Aorta (tissue), 5 donors: ENCODE data around the gene KLHL26. TPM values are rescaled to one million over a fixed set of nuclear protein-coding genes. Genes with fewer than 3 reads are reported as not detected.

Source experiments
- ATAC-seq: fragments of 200-7000 bp; cut with Tn5 transposase; one replicate; pipeline ENCODE4 v1.9.1; 2022; ENCODE audit warnings: moderate library complexity; ENCODE audit not compliant: low FRiP score
- DNase-seq, 2 donors: peaks; one replicate each; pipeline ENCODE4 v3.0.0-alpha.2; 2020
- H3K27ac ChIP-seq, 2 donors: one replicate each; pipeline ENCODE4 v1.5.1; 2013; ENCODE audit warnings: low read length in 2 of 2, mild to moderate bottlenecking in 2 of 2, moderate library complexity in 2 of 2, control low read depth in 1 of 2, inconsistent platforms in 1 of 2, low read depth in 1 of 2
- H3K27me3 ChIP-seq, 2 donors: one replicate each; pipeline ENCODE4 v1.6.1; 2013; ENCODE audit warnings: control low read depth in 1 of 2, low read length in 1 of 2, mild to moderate bottlenecking in 1 of 2, moderate library complexity in 1 of 2; ENCODE audit not compliant: insufficient read depth in 2 of 2, control insufficient read depth in 1 of 2
- H3K36me3 ChIP-seq, 2 donors: one replicate each; pipeline ENCODE4 v1.6.1; 2013; ENCODE audit warnings: control low read depth in 1 of 2, low read length in 1 of 2, mild to moderate bottlenecking in 1 of 2; ENCODE audit not compliant: insufficient read depth in 2 of 2, control insufficient read depth in 1 of 2
- H3K4me1 ChIP-seq, 2 donors: one replicate each; pipeline ENCODE4 v1.6.1; 2013; ENCODE audit warnings: low read length in 2 of 2, control low read depth in 1 of 2, mild to moderate bottlenecking in 1 of 2, moderate library complexity in 1 of 2; ENCODE audit not compliant: insufficient read depth in 2 of 2, control insufficient read depth in 1 of 2
- H3K4me3 ChIP-seq, 2 donors: one replicate each; pipeline ENCODE4 v1.5.1; 2013; ENCODE audit warnings: low read length in 2 of 2, control low read depth in 1 of 2, mild to moderate bottlenecking in 1 of 2
- H3K9me3 ChIP-seq: one replicate; pipeline ENCODE4 v1.6.1; 2013; ENCODE audit warnings: mild to moderate bottlenecking, low read length; ENCODE audit not compliant: control insufficient read depth
- WGBS, 2 donors: extraction: QIAGEN DNeasy Blood & Tissue Kit; methylation state at CpG; one replicate each; pipeline ENCODE4 v1.1.7; 2013; 5-methylcytosine and 5-hydroxymethylcytosine counted together
- intact Hi-C, 2 donors: fragments of 100-400 bp; cut with DNase I; formaldehyde crosslinking; loops; one replicate each; pipeline versions ENCODE4 v1.14.2 to v1.15.0; 2022
- polyA plus RNA-seq, 2 donors: library from polyadenylated mRNA; stranded (reverse); fragments of 200-250 nt; gene quantifications; one replicate each; pipeline ENCODE4 v1.2.3, GENCODE V29; 2013
- total RNA-seq, 2 donors: library from RNA; stranded (reverse); fragmentation: NEBNext Ultra II Directional; extraction: Animal tissue kit (Norgen Biotek cat#: 25700); gene quantifications; one replicate each; pipeline ENCODE4 v1.2.1, GENCODE V29; 2021
- donor health status: healthy with polysubstance abuse.
- donor health status: Bipolar disorder and iron deficiency.
- donor health status: DM: no; HTN: no; CAD: no.
- donor health status: DM: no; HTN: no; CAD: no.
- donor health status: DM: yes; HTN: yes; CAD: no.

KLHL26 gene
- total and polyA plus RNA-seq, 4 donors: 1.9 to 19.2 (median 9.6) TPM

DNA sequence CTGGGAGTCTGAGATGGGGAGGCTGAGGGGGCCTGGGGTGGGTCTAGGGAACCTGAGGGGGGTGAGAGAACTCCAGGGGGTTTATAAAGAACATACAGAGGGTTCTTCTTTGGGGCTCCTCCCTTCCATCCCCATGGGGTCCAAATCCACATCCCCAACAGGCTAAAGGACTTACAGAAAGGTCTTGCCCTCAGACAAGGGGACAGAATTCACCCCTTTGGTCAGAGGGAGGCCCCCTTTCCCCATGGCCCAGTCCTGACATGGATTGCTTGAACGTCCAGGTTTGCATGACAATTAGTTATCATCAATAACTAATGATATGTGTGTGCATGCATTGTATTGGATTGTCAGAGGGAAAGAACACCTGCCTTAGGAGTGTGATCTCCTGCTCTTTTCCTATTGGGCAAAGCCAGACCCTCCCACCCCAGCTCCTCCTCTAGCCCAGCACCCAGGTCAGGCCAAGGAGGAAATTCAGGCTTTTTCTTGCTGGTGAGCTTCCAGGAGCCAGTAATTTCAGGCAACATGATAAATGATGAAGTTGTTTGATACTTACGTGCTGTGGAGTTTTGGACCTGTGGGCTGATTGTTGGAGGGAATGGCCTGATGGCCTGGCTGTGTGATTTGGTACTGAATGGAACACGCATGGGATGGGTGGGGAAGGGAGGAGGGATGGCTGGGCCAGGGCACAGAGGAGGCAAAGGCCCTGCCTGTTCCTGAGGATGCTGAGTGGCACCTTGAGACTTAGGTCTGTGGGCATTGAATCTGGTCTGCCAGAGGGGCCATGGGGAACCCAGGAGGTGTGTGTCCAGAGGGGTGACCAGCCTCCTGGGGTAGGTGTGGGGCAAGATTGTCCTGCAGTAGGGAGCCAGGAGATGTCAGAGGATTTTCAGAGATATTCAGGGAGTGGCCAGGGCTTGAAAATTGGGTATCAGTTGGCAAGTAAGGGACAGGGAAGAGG, 1.1 kb downstream of the KLHL26 start:
- intact Hi-C loops: loop anchor here in 1 of 2 donors (5.0 kb wide), 1 partner anchor 44 kb away; the partner anchor contains the start of gene CRTC1
- WGBS, 2 donors: 5 to 16% methylated on average over 3 of the region's 3 CpGs

DNA sequence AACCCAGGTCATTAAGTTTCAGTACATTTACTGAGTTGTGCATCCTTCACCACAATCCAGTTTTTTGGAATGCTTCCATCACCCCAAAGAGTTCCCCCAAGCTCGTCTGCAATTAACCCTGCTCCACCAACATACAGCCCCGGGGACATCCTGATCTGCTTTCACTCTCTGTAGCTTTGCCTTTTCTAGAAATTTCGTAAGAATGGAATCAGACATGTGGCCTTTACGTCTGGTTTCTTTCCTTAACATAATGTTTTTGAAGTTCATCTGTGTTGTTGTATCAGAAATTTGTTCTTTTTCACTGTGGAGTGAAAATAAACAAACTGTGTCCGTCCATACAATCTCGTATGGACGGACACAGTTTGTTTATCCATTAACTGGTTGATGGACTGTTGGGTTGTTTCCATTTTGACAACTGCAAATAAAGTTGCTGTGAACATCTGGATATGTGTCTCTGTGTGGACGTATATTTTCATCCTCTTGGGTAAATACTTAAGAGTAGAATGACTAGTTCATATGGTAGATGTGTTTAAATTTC, 2.9 kb downstream of the KLHL26 start:
- no peaks in the 10 kb centered on the region for H3K4me1 ChIP-seq
- H3K27ac ChIP-seq: no peak overlapping the region
- ATAC-seq (no peak), DNase-seq (no peak)
- no peak overlapping the region for H3K4me3 ChIP-seq
- no peaks in the 10 kb centered on the region for H3K36me3 ChIP-seq
- intact Hi-C loops: loop anchor here in 1 of 2 donors (5.0 kb wide), 1 partner anchor 43 kb away; the partner anchor contains the start of gene CRTC1
- no peaks in the 10 kb centered on the region for H3K27me3 ChIP-seq
- H3K9me3 ChIP-seq: no peaks in the 10 kb centered on the region
- 72 to 74% methylated on average over 8 of the region's 8 CpGs for WGBS, 2 donors

More for the DNA sequence above, 1.1 kb downstream of the KLHL26 start:
- DNase-seq (no peak), ATAC-seq (no peak)
- Histone ChIP-seq H3K4me1 (no peaks in the 10 kb centered on the region), H3K27me3 (no peaks in the 10 kb centered on the region), H3K36me3 (no peaks in the 10 kb centered on the region), H3K27ac (peak overlapping the region in 1 of 2 donors; percentile 87), H3K9me3 (no peaks in the 10 kb centered on the region), H3K4me3 (peak overlapping the region in 1 of 2 donors; percentile 52)

DNA sequence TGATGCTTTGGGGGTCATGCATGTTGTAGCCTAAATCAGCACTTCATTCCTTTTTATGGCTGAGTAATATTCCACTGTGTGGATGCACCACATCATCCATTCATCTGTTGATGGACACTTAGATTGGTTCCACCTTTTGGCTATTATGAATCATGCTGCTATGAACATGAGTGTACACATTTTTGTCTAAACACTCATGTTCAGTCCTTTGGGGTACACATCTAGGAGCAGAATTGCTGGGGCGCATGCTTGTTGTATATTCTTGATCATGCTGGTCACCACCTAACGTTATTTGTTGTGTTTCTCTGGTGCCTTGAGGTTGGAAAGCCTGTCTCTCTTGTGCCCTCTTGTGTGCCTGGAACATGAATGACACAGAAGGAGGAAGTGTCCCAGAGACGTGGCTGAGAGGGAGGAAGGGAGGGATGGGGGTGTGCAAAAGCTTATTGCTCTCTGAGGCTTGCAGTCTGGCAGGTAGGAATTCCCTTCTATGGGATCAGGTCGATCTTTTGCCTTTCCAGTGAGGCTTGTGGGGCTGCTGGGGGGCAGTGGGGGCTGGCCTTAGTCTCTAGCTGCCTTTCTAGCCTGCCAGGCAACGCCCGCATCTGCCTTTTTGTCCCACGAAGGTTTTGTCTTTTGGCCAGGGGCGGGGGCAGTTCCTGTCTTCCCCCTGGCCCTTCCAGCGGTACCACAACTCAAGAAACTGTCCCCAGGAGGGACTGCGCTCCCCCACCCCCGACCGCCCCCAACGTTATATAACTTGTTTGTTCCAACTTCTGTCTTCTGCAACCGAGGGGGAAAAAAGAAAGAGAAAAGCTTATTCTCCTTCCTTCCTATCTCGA, 7.6 kb downstream of the KLHL26 start:
- Histone ChIP-seq H3K27ac (peak overlapping the region; percentile 38 to 70), H3K27me3 (no peaks in the 10 kb centered on the region), H3K4me1 (no peaks in the 10 kb centered on the region), H3K9me3 (no peaks in the 10 kb centered on the region), H3K36me3 (no peaks in the 10 kb centered on the region), H3K4me3 (no peak overlapping the region)
- no peak for DNase-seq
- intact Hi-C loops: no loop called here
- WGBS, 2 donors: 26 to 27% methylated on average over 15 of the region's 15 CpGs
- peak; percentile 40 for ATAC-seq

DNA sequence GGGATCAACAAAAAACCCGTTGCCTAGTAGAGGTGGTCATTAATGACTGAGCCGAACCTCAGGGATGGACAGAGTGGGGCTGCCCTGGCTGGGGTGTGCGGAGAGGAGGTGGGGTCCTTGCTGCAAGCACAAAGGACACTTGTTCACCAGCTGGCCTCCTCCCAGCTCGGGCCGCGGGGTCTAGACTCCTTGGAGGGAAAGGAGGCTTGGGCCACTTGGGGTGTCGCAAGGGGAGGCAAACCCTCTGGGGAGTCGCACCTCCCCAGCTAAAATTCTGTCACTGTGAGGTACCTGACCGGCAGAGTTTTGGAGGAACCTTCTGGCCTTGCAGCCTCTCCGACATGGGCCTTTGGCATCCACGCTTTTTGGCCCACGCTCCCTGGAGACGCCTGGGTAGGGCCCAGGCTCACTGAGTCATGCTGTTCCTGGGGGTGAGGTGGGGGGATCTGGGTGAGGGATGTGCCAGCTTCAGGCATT, 8.2 kb downstream of the KLHL26 start:
- Histone ChIP-seq H3K9me3 (no peaks in the 10 kb centered on the region), H3K27ac (peak overlapping the region; percentile 38 to 70), H3K4me1 (no peaks in the 10 kb centered on the region), H3K27me3 (no peaks in the 10 kb centered on the region), H3K36me3 (no peaks in the 10 kb centered on the region), H3K4me3 (no peak overlapping the region)
- intact Hi-C loops: no loop called here
- WGBS, 2 donors: 18 to 21% methylated on average over 13 of the region's 13 CpGs
- DNase-seq: peak; percentile 84 to 89
- peak; percentile 64 for ATAC-seq

DNA sequence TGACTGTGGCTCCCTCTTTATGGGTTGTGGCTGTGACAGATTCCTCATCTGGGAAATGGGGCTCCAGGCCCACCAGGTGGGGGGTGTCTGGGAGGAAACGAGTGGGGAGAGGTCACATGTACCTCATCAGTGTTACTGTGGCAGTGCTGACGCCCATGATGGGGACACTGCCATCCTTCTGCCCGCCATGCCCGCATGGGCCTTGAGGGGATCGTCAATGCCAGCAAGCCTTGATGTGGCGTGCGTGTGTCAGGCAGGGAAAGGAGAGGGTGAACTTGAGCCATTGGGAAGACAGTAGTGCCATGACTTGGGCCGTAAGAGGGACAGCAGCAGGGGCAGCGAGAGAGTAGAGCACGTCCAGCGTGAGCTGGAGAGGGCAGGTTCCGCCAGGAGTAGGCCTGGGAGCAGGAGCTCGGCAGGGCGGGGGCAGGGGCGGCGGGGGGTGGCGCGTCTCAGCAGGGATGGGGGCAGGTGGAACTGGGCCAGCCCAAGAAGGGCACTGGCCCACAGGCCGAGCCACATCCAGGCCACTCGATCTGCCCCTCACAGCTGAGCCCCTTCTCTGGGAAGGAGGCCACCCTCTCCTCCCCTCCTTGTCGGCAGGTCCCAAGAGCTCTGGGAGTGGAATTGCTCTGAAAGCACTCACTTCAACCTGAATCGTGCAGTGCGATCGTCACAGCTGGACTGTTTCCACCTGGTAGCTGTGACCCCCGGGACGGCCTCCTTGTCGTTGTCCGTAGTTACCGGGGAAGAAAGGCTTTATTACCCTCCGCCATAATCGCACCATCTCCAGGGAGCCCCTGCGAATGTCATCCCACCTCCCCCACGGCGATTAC, 9.9 kb downstream of the KLHL26 start:
- Histone ChIP-seq H3K27ac (no peak overlapping the region), H3K4me3 (no peak overlapping the region), H3K9me3 (no peaks in the 10 kb centered on the region), H3K4me1 (no peaks in the 10 kb centered on the region), H3K36me3 (no peaks in the 10 kb centered on the region), H3K27me3 (no peaks in the 10 kb centered on the region)
- ATAC-seq (no peak), DNase-seq (no peak)
- intact Hi-C loops: no loop called here
- 91 to 92% methylated on average over 34 of the region's 34 CpGs for WGBS, 2 donors

DNA sequence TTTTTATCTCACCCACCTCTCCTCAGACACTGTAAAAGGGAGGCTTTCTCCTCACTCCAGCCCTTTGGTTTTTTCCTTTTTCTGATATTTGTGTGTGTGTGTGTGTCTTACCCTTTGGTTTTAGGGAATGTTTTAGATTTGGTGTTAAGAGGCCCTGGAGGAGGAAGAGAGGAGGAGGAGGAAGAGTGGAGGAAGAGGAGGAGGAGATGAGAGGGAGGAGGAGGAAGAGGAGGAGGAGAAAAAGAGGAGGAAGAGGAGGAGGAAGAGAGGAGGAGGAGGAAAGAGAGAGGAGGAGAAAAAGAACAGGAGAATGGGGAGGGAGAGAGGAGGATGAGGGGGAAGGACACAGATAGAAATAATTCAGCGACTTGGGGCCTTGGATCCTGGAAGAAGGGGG, 10.5 kb downstream of the KLHL26 start:
- Histone ChIP-seq H3K4me3 (no peak overlapping the region), H3K27ac (no peak overlapping the region), H3K36me3 (no peaks in the 10 kb centered on the region), H3K9me3 (no peaks in the 10 kb centered on the region), H3K27me3 (no peaks in the 10 kb centered on the region), H3K4me1 (no peaks in the 10 kb centered on the region)
- intact Hi-C loops: no loop called here
- ATAC-seq (no peak), DNase-seq (no peak)
- 91 to 100% methylated on average over 1 of the region's 1 CpG for WGBS, 2 donors

DNA sequence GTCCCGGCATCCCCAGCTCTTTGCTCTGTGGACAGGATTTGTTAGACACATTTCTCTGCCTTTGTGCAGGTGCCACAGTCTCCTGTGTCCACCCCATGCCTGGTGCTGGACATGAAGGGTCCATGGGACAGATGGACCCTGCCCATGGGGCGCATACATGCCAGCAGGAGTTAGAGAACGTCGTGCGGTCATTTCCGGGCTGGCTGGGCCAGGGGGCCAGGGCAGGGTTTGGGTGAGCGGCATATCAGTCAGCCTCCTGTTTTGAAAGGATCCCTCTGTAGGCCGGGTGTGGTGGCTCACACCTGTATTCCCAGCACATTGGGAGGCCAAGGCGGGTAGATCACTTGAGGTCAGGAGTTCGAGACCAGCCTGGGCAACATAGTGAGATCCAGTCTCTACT, 11.0 kb downstream of the KLHL26 start:
- no peak for DNase-seq
- Histone ChIP-seq H3K36me3 (no peaks in the 10 kb centered on the region), H3K27me3 (no peaks in the 10 kb centered on the region), H3K9me3 (no peaks in the 10 kb centered on the region), H3K4me3 (no peak overlapping the region), H3K4me1 (no peaks in the 10 kb centered on the region), H3K27ac (no peak overlapping the region)
- no peak for ATAC-seq
- WGBS, 2 donors: 93 to 95% methylated on average over 10 of the region's 10 CpGs
- intact Hi-C loops: no loop called here

DNA sequence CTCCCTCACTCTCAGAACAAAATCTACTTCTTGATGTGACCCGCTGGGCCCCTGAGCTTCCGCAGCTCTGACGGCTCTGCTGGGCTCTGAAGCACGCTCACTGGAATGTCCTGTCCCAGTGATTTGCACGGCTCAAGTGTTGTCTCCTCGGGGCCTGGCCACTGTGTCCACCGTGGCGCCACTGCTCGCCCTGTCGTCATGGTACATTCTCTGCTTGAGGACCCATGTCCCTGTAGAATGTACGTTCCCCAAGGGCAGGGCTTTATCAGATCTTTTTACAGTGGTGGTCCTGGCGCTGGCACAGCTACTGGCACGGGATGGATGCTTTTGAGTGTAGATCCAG, 12.1 kb downstream of the KLHL26 start:
- 74 to 79% methylated on average over 13 of the region's 13 CpGs for WGBS, 2 donors
- Histone ChIP-seq H3K4me3 (no peak overlapping the region), H3K9me3 (no peaks in the 10 kb centered on the region), H3K36me3 (no peaks in the 10 kb centered on the region), H3K27ac (peak overlapping the region in 1 of 2 donors; percentile 85), H3K27me3 (no peaks in the 10 kb centered on the region), H3K4me1 (no peaks in the 10 kb centered on the region)
- intact Hi-C loops: no loop called here
- no peak for DNase-seq
- no peak for ATAC-seq
